Measurements from ENCODE around the gene SAXO2. TPM values are rescaled to one million over a fixed set of nuclear protein-coding genes. Genes with fewer than 3 reads are reported as not detected.
"Not testable (repeated sequence)": the region's sequence is repeated elsewhere in the genome, so short reads cannot be mapped to it uniquely, and the experiment has no call there.

SAXO2 gene
- polyA plus RNA-seq, 1 donor (not counting 4 experiments of a cell fraction or from before 2014, with no cell fraction given) = 2.2 TPM

DNA sequence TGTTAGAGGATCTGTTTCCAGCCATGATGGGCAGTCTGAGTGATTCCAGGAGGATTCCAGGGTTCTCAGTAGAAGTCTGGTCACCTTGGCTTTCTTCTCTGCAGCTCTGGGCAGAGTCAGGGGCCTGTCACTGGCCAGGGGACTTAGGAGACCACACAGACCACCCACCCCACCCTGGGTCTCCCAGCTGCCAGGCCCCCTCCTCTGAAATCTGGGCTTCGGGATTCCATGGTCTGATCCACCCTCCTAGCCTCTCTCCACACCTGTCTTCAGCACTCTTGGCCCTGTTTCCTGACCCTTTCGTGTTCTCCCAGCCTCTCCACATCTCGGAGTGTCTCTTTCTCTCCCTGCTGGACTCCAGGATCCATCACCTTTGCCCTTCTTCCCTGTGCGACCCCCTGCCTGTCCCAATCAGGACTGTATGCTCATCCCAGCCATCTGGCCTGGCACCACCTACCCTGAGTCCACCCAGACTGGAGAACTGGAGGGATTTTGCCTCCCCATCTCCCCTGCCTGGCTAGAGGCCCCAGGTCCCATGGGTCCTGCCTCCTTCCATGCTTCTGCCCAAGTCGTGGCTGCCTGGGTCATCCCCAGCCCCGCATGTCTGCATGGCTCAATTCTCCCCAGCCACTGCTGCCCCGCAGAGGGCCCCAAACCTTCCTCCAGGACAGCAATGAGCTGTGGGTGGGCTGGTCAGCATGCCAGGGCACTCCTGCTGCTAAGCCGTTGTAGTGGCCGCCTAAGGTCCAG is 52.3 kb downstream of the SAXO2 start:
- TF ChIP-seq CTCF (optimal IDR thresholded peaks at IDR 0.05 in 1 of 3, IDR thresholded peaks at IDR 0.05 in 1 of 3, conservative IDR thresholded peaks at IDR 0.05 in 1 of 3; ENCODE audit: extremely low read depth in 1 of 3, insufficient read depth in 2 of 3, low read length in 3 of 3) = no peak
- TF ChIP-seq EZH2 (IDR thresholded peaks at IDR 0.05; ENCODE audit: low read length) = no peak
- no peaks in the 10 kb centered on the region for H4K20me1 ChIP-seq (ENCODE audit: control insufficient read depth, extremely low read depth, insufficient read depth, low read length)
- no peak overlapping the region for H3K4me3 ChIP-seq (ENCODE audit: control insufficient read depth in 2 of 3, extremely low read depth in 1 of 3, insufficient read depth in 2 of 3, low read depth in 1 of 3, low read length in 3 of 3)
- dilution Hi-C loops (cut with MboI; ENCODE audit: extremely low pct_ligation_motif_present, low sequenced_read_pairs) = no loop called here
- no peak for FAIRE-seq
- no peaks in the 10 kb centered on the region for H3K27me3 ChIP-seq (ENCODE audit: control insufficient read depth, extremely low read depth, insufficient read depth, low read length)
- no peaks in the 10 kb centered on the region for H3K9me1 ChIP-seq (ENCODE audit: control insufficient read depth, extremely low read depth, insufficient read depth, low read length)
- no peak for DNase-seq (ENCODE audit: low read depth, low spot score)
- no peak overlapping the region for H3K9ac ChIP-seq (ENCODE audit: control insufficient read depth, extremely low read depth, insufficient read depth, low read length)
- no peak overlapping the region for H2AFZ ChIP-seq (ENCODE audit: control insufficient read depth, low read length)
- H3K4me1 ChIP-seq (ENCODE audit: control insufficient read depth, extremely low read depth, insufficient read depth, low read length) = no peaks in the 10 kb centered on the region
- no peaks in the 10 kb centered on the region for H3K36me3 ChIP-seq (ENCODE audit: control insufficient read depth in 2 of 2, extremely low read depth in 1 of 2, insufficient read depth in 2 of 2, low read length in 2 of 2)
- H3K27ac ChIP-seq (ENCODE audit: control insufficient read depth, insufficient read depth, low read length) = no peak overlapping the region
- no peaks in the 10 kb centered on the region for H3K79me2 ChIP-seq (ENCODE audit: control insufficient read depth, insufficient read depth, low read length)
- H3K4me2 ChIP-seq (ENCODE audit: control insufficient read depth, extremely low read depth, insufficient read depth, low read depth, low read length) = no peak overlapping the region
- H3K9me3 ChIP-seq (ENCODE audit: control insufficient read depth, low read depth, low read length) = no peaks in the 10 kb centered on the region

- Histone ChIP-seq H3K9me1 (ENCODE audit: control insufficient read depth, extremely low read depth, insufficient read depth, low read length) (no peaks in the 10 kb centered on the region), H3K4me3 (ENCODE audit: control insufficient read depth in 2 of 3, extremely low read depth in 1 of 3, insufficient read depth in 2 of 3, low read depth in 1 of 3, low read length in 3 of 3) (no peak overlapping the region), H3K4me1 (ENCODE audit: control insufficient read depth, extremely low read depth, insufficient read depth, low read length) (no peaks in the 10 kb centered on the region), H3K4me2 (ENCODE audit: control insufficient read depth, extremely low read depth, insufficient read depth, low read depth, low read length) (no peak overlapping the region), H2AFZ (ENCODE audit: control insufficient read depth, low read length) (no peak overlapping the region), H3K27ac (ENCODE audit: control insufficient read depth, insufficient read depth, low read length) (no peak overlapping the region), H3K9me3 (ENCODE audit: control insufficient read depth, low read depth, low read length) (no peaks in the 10 kb centered on the region), H3K9ac (ENCODE audit: control insufficient read depth, extremely low read depth, insufficient read depth, low read length) (no peak overlapping the region), H3K36me3 (ENCODE audit: control insufficient read depth in 2 of 2, extremely low read depth in 1 of 2, insufficient read depth in 2 of 2, low read length in 2 of 2) (no peaks in the 10 kb centered on the region), H4K20me1 (ENCODE audit: control insufficient read depth, extremely low read depth, insufficient read depth, low read length) (no peaks in the 10 kb centered on the region), H3K79me2 (ENCODE audit: control insufficient read depth, insufficient read depth, low read length) (no peaks in the 10 kb centered on the region), H3K27me3 (ENCODE audit: control insufficient read depth, extremely low read depth, insufficient read depth, low read length) (no peaks in the 10 kb centered on the region)
- TF ChIP-seq EZH2 (IDR thresholded peaks at IDR 0.05; ENCODE audit: low read length) (no peak), CTCF (optimal IDR thresholded peaks at IDR 0.05 in 1 of 3, IDR thresholded peaks at IDR 0.05 in 1 of 3, conservative IDR thresholded peaks at IDR 0.05 in 1 of 3; ENCODE audit: extremely low read depth in 1 of 3, insufficient read depth in 2 of 3, low read length in 3 of 3) (no peak)
- DNase-seq (ENCODE audit: low read depth, low spot score) (no peak), FAIRE-seq (no peak)
- dilution Hi-C loops (cut with MboI; ENCODE audit: extremely low pct_ligation_motif_present, low sequenced_read_pairs) = no loop called here
These were observed 53.1 kb downstream of the SAXO2 start for GRCh38 chr15:82315519-82316246.

GRCh38 chr15:82316247-82317090 is 53.9 kb downstream of the SAXO2 start:
- dilution Hi-C loops (cut with MboI; ENCODE audit: extremely low pct_ligation_motif_present, low sequenced_read_pairs); H3K36me3 ChIP-seq (ENCODE audit: control insufficient read depth in 2 of 2, extremely low read depth in 1 of 2, insufficient read depth in 2 of 2, low read length in 2 of 2); H3K27me3 ChIP-seq (ENCODE audit: control insufficient read depth, extremely low read depth, insufficient read depth, low read length); H3K27ac ChIP-seq (ENCODE audit: control insufficient read depth, insufficient read depth, low read length); H3K9ac ChIP-seq (ENCODE audit: control insufficient read depth, extremely low read depth, insufficient read depth, low read length); H3K9me1 ChIP-seq (ENCODE audit: control insufficient read depth, extremely low read depth, insufficient read depth, low read length); H4K20me1 ChIP-seq (ENCODE audit: control insufficient read depth, extremely low read depth, insufficient read depth, low read length); FAIRE-seq; H3K4me1 ChIP-seq (ENCODE audit: control insufficient read depth, extremely low read depth, insufficient read depth, low read length); H3K79me2 ChIP-seq (ENCODE audit: control insufficient read depth, insufficient read depth, low read length); H2AFZ ChIP-seq (ENCODE audit: control insufficient read depth, low read length); H3K9me3 ChIP-seq (ENCODE audit: control insufficient read depth, low read depth, low read length); DNase-seq (ENCODE audit: low read depth, low spot score); H3K4me2 ChIP-seq (ENCODE audit: control insufficient read depth, extremely low read depth, insufficient read depth, low read depth, low read length); H3K4me3 ChIP-seq (ENCODE audit: control insufficient read depth in 2 of 3, extremely low read depth in 1 of 3, insufficient read depth in 2 of 3, low read depth in 1 of 3, low read length in 3 of 3): not testable (repeated sequence)
